ENCODE data around the gene CCDC167. TPM values are rescaled to one million over a fixed set of nuclear protein-coding genes. Genes with fewer than 3 reads are reported as not detected.

Gene CCDC167
- total and polyA plus RNA-seq, 10 of the 15 experiments (the other 5 are each of a cell fraction or from before 2014, with no cell fraction given) = 74.9 to 380 (median 137) TPM

DNA sequence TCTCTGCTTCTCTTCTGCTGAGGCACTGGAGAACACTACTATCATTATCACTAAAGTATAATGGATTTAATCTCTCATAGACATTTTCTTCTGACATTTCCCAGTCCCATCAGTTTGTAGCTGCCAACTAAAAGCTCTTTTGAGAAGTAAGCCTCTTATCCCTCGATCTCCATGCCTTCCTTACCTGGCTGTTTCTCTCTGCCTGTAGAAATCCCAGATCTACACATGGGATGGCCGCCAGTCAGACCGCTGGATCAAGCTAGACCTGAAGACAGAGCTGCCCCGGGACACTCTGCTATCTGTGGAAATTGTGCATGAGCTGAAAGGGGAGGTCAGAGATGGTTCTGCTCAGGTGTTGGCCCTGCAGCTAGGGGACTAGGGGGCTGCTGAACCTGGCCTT is 25.4 kb downstream of the CCDC167 start:
- Histone ChIP-seq H3K36me3 (ENCODE audit: control insufficient read depth in 2 of 2, insufficient read depth in 2 of 2, low read length in 1 of 2) (peaks cover 45 to 52% of the 10 kb centered on the region in 2 experiments), H2AFZ (ENCODE audit: control insufficient read depth, low read depth, low read length) (no peak overlapping the region), H3K9ac (ENCODE audit: control insufficient read depth, insufficient read depth, low read length) (no peak overlapping the region), H3K27ac (ENCODE audit: control insufficient read depth, insufficient read depth) (no peak overlapping the region), H3K4me2 (ENCODE audit: control insufficient read depth, insufficient read depth) (no peak overlapping the region), H3K4me1 (ENCODE audit: control insufficient read depth, insufficient read depth, low read length) (no peaks in the 10 kb centered on the region; the same call in 1 of the 2 replicates), H3K4me3 (no peak overlapping the region), H4K20me1 (ENCODE audit: control insufficient read depth, insufficient read depth) (no peaks in the 10 kb centered on the region), H3K9me3 (replicated peaks; ENCODE audit: control insufficient read depth, insufficient read depth, low read length) (no peaks in the 10 kb centered on the region), H3K79me2 (ENCODE audit: control insufficient read depth, insufficient read depth, low read length) (no peaks in the 10 kb centered on the region), H3K27me3 (replicated peaks in 1 of 2; ENCODE audit: control insufficient read depth in 2 of 2, insufficient read depth in 2 of 2, low read length in 1 of 2) (no peaks in the 10 kb centered on the region)
- FAIRE-seq (no peak), DNase-seq (ENCODE audit: low read depth, low spot score) (no peak), ATAC-seq (no peak)
- ChIA-PET CTCF (interaction anchor here (1.0 to 1.4 kb wide), 2 partner anchors 148 to 177 kb away, joined by 3 read pairs; no protein-coding TSS in a partner anchor), SMC1A (ENCODE audit: uncharacterized antibody, unreplicated experiment) (interaction anchor here (0.9 to 1.3 kb wide), 2 partner anchors 100 to 106 kb away, joined by 3 read pairs; no protein-coding TSS in a partner anchor), POLR2A (no interaction called here), RAD21 (ENCODE audit: unreplicated experiment) (interaction anchor here (0.6 kb wide), 1 partner anchor 148 kb away, joined by 3 read pairs; no protein-coding TSS in a partner anchor)
- 97% methylated on average over 4 of the region's 4 CpGs for WGBS (ENCODE audit: insufficient coverage, insufficient replicate concordance, low lambda C conversion rate, missing lambda C conversion rate)
- in situ Hi-C loops (cut with MboI) = no loop called here
- no TSS peak for BruUV-seq (replicated peaks)
- intact Hi-C loops (cut with micrococcal nuclease; ENCODE audit: unreplicated experiment) = no loop called here
- TF ChIP-seq HCFC1 (IDR thresholded peaks at IDR 0.05; ENCODE audit: low read length) (no peak), CBFB (IDR thresholded peaks at IDR 0.05; ENCODE audit: low read depth) (no peak), MTA2 (IDR thresholded peaks at IDR 0.05; ENCODE audit: low read depth) (no peak), ZBTB33 (IDR thresholded peaks at IDR 0.05) (no peak), KAT2A (conservative IDR thresholded peaks at IDR 0.05; ENCODE audit: control insufficient read depth, low read depth, low read length) (no peak), FOS (IDR thresholded peaks at IDR 0.05; ENCODE audit: borderline replicate concordance, extremely low read depth, insufficient read length) (no peak), MTA3 (IDR thresholded peaks at IDR 0.05; ENCODE audit: borderline replicate concordance, low read length) (no peak), NRF1 (conservative IDR thresholded peaks at IDR 0.05; ENCODE audit: low read depth, low read length) (no peak), TCF12 (IDR thresholded peaks at IDR 0.05; ENCODE audit: low read depth, low read length) (no peak), CBX3 (IDR thresholded peaks at IDR 0.05; ENCODE audit: borderline replicate concordance, low read depth) (no peak), SMARCA5 (IDR thresholded peaks at IDR 0.05) (no peak), NFYA (IDR thresholded peaks at IDR 0.05; ENCODE audit: borderline replicate concordance, low read depth, low read length) (no peak), ZNF592 (IDR thresholded peaks at IDR 0.05) (no peak), BMI1 (IDR thresholded peaks at IDR 0.05; ENCODE audit: borderline replicate concordance) (no peak), ZNF207 (IDR thresholded peaks at IDR 0.05; ENCODE audit: borderline replicate concordance) (no peak)
- TF ChIP-seq, protein P1, sequence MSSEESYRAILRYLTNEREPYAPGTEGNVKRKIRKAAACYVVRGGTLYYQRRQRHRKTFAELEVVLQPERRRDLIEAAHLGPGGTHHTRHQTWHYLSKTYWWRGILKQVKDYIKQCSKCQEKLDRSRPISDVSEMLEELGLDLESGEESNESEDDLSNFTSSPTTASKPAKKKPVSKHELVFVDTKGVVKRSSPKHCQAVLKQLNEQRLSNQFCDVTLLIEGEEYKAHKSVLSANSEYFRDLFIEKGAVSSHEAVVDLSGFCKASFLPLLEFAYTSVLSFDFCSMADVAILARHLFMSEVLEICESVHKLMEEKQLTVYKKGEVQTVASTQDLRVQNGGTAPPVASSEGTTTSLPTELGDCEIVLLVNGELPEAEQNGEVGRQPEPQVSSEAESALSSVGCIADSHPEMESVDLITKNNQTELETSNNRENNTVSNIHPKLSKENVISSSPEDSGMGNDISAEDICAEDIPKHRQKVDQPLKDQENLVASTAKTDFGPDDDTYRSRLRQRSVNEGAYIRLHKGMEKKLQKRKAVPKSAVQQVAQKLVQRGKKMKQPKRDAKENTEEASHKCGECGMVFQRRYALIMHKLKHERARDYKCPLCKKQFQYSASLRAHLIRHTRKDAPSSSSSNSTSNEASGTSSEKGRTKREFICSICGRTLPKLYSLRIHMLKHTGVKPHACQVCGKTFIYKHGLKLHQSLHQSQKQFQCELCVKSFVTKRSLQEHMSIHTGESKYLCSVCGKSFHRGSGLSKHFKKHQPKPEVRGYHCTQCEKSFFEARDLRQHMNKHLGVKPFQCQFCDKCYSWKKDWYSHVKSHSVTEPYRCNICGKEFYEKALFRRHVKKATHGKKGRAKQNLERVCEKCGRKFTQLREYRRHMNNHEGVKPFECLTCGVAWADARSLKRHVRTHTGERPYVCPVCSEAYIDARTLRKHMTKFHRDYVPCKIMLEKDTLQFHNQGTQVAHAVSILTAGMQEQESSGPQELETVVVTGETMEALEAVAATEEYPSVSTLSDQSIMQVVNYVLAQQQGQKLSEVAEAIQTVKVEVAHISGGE (CRISPR knock-in tag; IDR thresholded peaks at IDR 0.05) = no peak
